Cerebellar nuclear complex (tissue), 1 donor: ENCODE data around the gene LZTR1.
"Not testable (repeated sequence)": the region's sequence is repeated elsewhere in the genome, so short reads cannot be mapped to it uniquely, and the experiment has no call there.

ENCODE experiments used
- DNase-seq, 2 experiments: peaks; one replicate each; lab custom pipeline; 2025; lab: John Stamatoyannopoulos, UW

Gene LZTR1

DNA sequence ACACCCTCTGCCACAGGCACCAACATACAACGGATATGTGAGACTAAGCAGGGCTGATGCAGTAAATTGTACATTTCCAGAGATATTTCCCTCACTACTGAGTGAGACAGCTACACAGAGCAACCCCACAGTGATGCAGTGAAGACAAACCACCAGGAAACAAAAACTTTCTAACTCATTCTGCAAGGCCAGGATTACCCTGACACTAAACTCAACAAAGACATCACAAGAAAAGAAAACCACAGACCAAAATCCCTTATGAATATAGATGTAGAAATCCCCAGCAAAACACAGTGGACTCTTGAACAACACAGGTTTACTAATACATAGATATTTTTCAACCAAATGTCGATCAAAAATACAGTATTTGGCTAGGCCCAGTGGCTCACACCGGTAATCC, 51.8 kb downstream of the LZTR1 start:
- no peak for DNase-seq

DNA sequence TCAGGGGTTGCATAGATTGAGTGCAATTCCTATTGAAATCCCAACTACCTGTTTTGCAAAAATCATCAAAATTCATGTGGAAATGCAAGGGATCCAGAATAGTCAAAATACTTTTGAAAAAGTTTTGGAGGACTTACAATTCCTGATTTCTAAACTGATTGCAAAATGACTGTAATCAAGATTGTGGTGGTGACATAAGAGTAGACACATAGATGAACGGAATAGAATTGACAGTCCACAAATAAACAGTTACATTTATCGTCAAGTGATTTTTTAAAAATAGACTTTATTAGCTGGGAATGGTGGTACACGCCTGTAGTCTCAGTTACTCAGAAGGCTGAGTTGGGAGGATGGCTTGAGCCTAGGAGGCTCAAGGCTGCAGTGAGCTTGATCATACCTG, 52.9 kb downstream of the LZTR1 start:
- no peak for DNase-seq

GRCh38 chr22:21038405-21038804, 56.3 kb downstream of the LZTR1 start:
- no peak for DNase-seq

GRCh38 chr22:21039158-21039557, 57.1 kb downstream of the LZTR1 start:
- not testable (repeated sequence) for DNase-seq

GRCh38 chr22:21041937-21042336, 59.8 kb downstream of the LZTR1 start:
- DNase-seq = no peak

DNA sequence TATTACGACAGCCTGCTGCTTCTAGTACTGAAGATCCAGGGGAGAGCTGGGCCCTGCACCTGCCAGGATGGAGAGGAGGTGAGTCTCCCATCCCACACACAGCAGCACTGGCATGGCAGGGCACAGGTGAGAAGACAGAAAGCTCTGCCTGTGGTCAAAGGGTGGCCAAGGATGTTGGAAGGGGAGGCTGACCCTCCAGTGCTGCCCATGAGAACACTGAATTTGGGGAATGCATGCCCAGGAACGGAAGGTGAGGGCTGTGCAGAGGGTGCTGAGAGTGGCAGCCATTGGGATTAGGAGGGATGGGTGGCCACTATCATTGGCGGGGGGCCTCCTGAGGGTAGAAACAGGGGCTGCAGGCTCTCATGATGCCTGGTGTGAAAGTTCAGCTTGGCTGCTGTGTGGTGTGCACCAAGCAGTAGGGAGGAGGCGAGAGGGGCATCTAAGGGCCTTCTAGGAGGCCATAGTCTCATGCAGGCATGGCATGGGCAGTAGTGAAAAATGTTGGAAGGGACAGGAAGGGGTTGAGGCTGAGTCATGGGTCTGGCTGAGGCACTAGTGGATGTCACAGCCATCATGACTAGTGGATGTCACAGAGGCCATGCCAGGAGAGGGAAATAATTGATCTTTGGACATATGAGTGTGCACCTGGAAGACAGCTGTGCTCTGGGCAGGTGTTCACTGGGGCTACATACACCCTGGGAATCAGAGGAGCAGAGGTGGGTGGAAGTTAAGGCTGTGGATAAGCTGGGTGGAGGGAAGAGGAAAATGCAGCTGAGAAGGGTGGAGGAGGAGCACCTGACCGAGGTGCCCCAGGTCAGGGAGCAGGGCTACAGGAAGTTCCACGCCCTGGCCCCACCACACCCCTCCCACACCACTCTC, 61.1 kb downstream of the LZTR1 start:
- DNase-seq = no peak

GRCh38 chr22:21043860-21044535, 61.9 kb downstream of the LZTR1 start:
- no peak for DNase-seq

- no peak for DNase-seq
These were observed 63.0 kb downstream of the LZTR1 start for GRCh38 chr22:21044931-21045584.

DNA sequence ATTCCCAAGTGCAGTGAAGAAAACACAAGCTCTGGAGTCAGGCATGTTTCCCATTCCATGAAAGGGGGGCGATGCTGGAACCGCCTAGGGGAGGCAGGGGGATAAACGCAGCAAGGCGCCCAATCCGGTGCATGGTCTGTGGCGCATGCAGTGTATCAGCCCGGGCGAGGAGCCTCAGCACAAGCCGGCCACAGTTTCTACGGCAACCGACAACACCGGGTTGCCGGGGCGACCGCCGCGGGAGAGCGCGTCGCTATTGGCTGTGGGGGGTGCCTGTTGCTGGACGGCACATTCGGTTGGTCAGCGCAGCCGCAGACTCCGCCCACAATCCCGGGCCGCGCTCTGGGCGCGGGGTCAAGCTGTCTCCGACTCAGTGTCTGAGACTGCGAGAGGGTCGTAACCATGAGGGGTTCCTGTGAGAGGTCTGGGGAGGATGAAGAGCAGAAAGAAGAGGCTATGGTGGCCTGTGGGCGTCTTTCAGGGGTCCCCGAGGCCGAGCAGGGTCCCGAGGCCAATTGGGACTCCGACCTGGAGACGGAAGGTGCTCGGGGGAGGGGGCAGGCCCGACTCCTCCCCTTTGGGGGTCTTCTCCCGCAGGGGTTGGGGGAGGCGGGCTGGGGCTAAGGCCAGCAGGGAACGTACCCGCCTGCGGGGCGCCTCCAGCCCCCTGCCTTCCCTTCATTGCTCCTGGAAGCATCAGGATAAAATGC, 63.6 kb downstream of the LZTR1 start, which contains the start of gene LRRC74B:
Gene LRRC74B (plus strand): TSS at position 362 of the 710 bp plus-strand sequence. CDS start 41 bp downstream, at position 403.
- peak in 1 of 2 experiments; percentile 76 for DNase-seq

DNA sequence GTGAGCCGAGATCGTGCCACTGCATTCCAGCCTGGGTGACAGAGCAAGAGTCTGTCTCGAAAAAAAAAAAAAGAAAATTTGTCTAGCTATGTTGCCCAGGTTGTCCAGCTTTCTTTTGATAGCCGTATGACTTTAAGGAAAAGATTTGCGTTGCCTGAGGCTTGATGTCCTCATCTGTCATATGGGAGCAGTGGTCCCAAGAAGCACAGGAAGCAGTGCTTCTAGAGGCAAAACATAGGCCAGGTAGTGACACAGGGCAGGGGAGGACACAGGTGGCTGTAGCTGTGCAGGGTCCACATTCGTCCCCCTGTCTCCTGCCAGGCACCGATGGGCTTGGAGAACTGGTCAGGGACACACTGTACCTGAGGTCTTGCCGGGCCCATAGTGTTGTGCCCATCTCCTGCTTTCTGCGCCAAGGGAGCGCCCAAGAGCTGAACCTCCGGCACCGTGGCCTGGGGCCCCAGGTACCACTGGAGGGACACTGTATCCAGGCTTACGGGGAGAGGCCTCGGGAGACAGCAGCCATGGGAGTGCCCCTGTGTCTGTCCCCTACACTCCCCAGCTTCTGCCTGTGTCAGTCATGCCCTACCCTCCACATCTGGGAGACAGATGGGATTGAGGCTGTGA, 65.1 kb downstream of the LZTR1 start:
- no peak for DNase-seq

DNA sequence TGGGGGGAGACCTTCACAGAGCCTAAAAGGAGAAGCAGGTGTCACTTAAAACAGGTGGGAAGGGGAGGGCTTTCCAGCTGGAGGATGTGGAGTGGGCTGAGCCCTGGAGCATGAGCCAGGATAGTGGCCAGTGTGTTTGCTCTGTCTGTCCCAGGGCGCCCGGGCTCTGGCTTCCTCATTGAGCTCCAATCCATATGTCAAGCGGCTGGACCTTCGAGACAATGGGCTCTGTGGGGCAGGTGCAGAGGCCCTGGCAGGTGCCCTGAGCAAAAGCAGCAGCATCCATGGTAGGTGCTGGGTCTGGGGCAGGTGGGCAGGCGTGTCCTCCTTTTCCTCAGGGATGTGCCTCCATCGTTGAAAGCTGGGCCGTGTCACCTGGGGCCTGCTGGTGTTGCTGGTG, 65.6 kb downstream of the LZTR1 start:
- DNase-seq = no peak

GRCh38 chr22:21048448-21048847, 66.4 kb downstream of the LZTR1 start:
- not testable (repeated sequence) for DNase-seq
